ENCODE measurements around the gene CDKN2B-AS1. TPM values are rescaled to one million over a fixed set of nuclear protein-coding genes. Genes with fewer than 3 reads are reported as not detected.
A peak's percentile ranks its signal among the peaks of the same experiment; 100 is the strongest.

The CDKN2B-AS1 gene
- total RNA-seq, 2 donors from 2014 or later = 0.62 TPM; not detected in 1

GRCh38 chr9:22005021-22005701 is 10.6 kb downstream of the CDKN2B-AS1 start:
- Histone ChIP-seq H3K27ac (no peak overlapping the region), H3K9me3 (no peaks in the 10 kb centered on the region), H3K36me3 (no peaks in the 10 kb centered on the region), H3K27me3 (replicated peaks; ENCODE audit: insufficient read depth) (peaks cover 8% of the 10 kb centered on the region), H3K4me3 (no peak overlapping the region), H3K4me1 (replicated peaks) (no peaks in the 10 kb centered on the region)
- intact Hi-C loops (cut with DNase I) = loop anchor here (5.0 to 10.0 kb wide), 2 partner anchors 193 to 670 kb away; partner anchors contain the start of gene KLHL9
- 39% methylated on average over 25 of the region's 25 CpGs for WGBS
- TF ChIP-seq POLR2A (IDR thresholded peaks at IDR 0.05) = no peak
- no peak for TF ChIP-seq CTCF (IDR thresholded peaks at IDR 0.05)
- no peak for TF ChIP-seq POLR2AphosphoS5 (IDR thresholded peaks at IDR 0.05)
- no peak for DNase-seq (ENCODE audit: low spot score)

GRCh38 chr9:22005702-22006606 is 11.4 kb downstream of the CDKN2B-AS1 start:
- no peaks in the 10 kb centered on the region for H3K4me1 ChIP-seq (replicated peaks)
- no peak overlapping the region for H3K27ac ChIP-seq
- H3K27me3 ChIP-seq (replicated peaks; ENCODE audit: insufficient read depth) = peaks cover 8% of the 10 kb centered on the region
- intact Hi-C loops (cut with DNase I) = loop anchor here (5.0 to 10.0 kb wide), 2 partner anchors 194 to 671 kb away; partner anchors contain the start of gene KLHL9
- no peak for DNase-seq (ENCODE audit: low spot score)
- 29% methylated on average over 38 of the region's 44 CpGs for WGBS
- no peaks in the 10 kb centered on the region for H3K9me3 ChIP-seq
- no peaks in the 10 kb centered on the region for H3K36me3 ChIP-seq
- no peak overlapping the region for H3K4me3 ChIP-seq
- TF ChIP-seq CTCF (IDR thresholded peaks at IDR 0.05) (no peak), POLR2AphosphoS5 (IDR thresholded peaks at IDR 0.05) (no peak), POLR2A (IDR thresholded peaks at IDR 0.05) (no peak)

- intact Hi-C loops (cut with DNase I) = loop anchor here (5.0 to 10.0 kb wide), 2 partner anchors 196 to 674 kb away; partner anchors contain the start of gene KLHL9
- Histone ChIP-seq H3K27me3 (replicated peaks; ENCODE audit: insufficient read depth) (peaks cover 8% of the 10 kb centered on the region), H3K27ac (peak overlapping the region; percentile 89 to 92), H3K9me3 (no peaks in the 10 kb centered on the region), H3K36me3 (no peaks in the 10 kb centered on the region), H3K4me3 (peak overlapping the region; percentile 49 to 66), H3K4me1 (replicated peaks) (no peaks in the 10 kb centered on the region)
- no peak for DNase-seq (ENCODE audit: low spot score)
- TF ChIP-seq POLR2A (IDR thresholded peaks at IDR 0.05) (no peak), CTCF (IDR thresholded peaks at IDR 0.05) (no peak), POLR2AphosphoS5 (IDR thresholded peaks at IDR 0.05) (no peak)
- 5% methylated on average over 8 of the region's 8 CpGs for WGBS
Observed at GRCh38 chr9:22008384-22008716, 13.8 kb downstream of the CDKN2B-AS1 start.

GRCh38 chr9:22008717-22009505 is 14.3 kb downstream of the CDKN2B-AS1 start, which contains the start of gene CDKN2B:
TSS of gene CDKN2B (minus strand) at chr9:22009305. CDS start at chr9:22008953, 352 bp downstream.
- Histone ChIP-seq H3K4me3 (peak within 1 kb of the TSS; percentile 49 to 66), H3K4me1 (replicated peaks) (no peaks in the 10 kb centered on the region), H3K36me3 (no peaks in the 10 kb centered on the region), H3K27me3 (replicated peaks; ENCODE audit: insufficient read depth) (peaks cover 8% of the 10 kb centered on the region), H3K27ac (peak within 1 kb of the TSS; percentile 89 to 92), H3K9me3 (no peaks in the 10 kb centered on the region)
- intact Hi-C loops (cut with DNase I) = loop anchor here (5.0 to 10.0 kb wide), 2 partner anchors 197 to 674 kb away; partner anchors contain the start of gene KLHL9
- under 1% methylated on average over 68 of the region's 86 CpGs for WGBS
- DNase-seq (ENCODE audit: low spot score) = peak; percentile 94
- TF ChIP-seq POLR2A (IDR thresholded peaks at IDR 0.05) = peak; percentile 61
- peak; percentile 98 for TF ChIP-seq POLR2AphosphoS5 (IDR thresholded peaks at IDR 0.05)
- peak; percentile 73 to 91 (median 86) for TF ChIP-seq CTCF (IDR thresholded peaks at IDR 0.05)
